Stimulated activated CD8-positive, alpha-beta memory T cell treated with anti-CD3 and anti-CD28 coated beads, Interleukin-12 subunit alpha, Interleukin-12 subunit beta, amount 100 ng/mL, for 1 hour (primary cell): ENCODE measurements around the gene CSNK1E.

Experiments
- DNase-seq: peaks from one replicate; pipeline ENCODE4 v3.0.0-alpha.2; 2020; ENCODE audit warnings: low read depth

The CSNK1E gene

GRCh38 chr22:38273135-38273826, 44.0 kb downstream of the CSNK1E start:
- DNase-seq, result no peak

DNA sequence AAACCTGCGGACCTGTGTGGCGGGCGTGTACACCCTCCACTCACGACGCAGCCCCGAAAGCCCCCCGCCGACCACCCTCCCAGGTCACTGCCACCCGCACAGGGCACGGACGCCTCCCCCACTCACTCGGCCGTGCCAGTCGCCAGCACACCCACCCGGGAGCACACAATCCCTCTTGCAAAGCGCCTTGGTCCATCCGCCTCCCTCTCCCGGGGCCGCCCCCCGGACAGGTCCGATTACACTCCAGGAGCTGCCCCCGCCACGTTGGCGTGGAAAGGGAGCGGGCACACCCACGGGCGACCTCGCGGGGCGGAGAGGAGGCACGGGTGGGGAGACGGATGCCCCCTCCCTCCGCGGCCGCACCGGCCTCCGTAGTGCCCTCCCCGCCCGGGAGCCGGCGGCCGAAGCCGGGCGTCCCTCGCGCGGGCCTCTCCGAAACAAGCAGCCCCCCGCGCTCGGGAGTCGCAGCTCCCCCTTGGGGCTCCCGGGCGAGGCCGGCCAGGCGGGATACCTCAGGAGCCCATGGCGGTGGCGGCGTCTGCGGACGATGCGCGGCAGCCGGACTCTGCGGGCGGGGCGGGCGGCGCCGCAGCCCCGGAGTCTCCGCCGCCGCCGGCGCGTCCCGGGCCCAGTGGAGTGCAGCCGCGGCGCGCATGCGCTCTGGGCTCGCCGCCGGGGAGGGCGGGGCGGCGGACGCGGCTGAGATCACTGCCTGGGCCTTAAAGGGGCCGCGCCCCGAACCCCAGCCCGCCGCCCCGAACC, 44.7 kb downstream of the CSNK1E start, which contains the start of gene TMEM184B:
TSS of gene TMEM184B (minus strand) at position 638 of the 762 bp plus-strand sequence. CDS start 25,049 bp downstream, outside the sequence.
- peak; percentile 61 for DNase-seq

DNA sequence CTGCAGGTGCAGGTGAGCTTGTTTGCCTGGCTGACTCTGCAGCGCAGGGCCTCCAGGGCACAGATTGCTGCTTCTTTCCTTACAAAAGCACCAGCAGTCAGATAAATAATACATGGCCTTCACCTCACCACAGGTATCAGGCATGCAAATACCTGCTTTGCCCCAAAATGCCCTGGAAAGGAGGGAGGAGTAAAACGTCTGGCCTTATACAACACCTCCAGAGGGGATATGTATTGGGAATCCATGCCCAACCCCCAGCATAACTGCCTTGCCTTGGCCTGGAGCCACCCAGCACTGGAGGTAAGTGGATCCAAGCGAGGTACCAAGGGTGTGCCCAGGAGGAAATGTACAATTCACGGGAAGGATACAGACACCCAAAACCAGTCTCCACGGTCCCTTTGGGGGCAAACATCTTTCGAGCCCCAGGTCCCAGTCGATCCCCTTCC, 45.3 kb downstream of the CSNK1E start:
- DNase-seq, result no peak

DNA sequence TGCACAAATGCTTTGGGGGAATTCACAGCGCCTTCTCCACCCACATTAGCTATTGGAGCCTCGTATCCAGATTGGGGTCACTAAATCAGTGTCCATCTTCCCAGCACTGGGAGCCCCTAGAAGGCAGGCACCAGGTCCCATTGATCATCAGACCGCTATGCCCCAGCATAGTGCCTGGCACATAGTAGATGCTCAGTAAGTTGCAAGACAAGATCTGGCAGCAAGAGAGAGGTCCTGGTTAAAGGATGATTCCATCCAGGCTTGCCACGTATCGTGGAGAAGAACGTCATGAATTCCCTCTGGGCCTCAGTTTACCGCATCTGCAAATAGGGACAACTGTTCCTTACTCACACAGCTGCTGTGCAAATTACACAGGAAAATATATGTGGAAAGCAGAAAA, 46.1 kb downstream of the CSNK1E start:
- DNase-seq, result no peak

DNA sequence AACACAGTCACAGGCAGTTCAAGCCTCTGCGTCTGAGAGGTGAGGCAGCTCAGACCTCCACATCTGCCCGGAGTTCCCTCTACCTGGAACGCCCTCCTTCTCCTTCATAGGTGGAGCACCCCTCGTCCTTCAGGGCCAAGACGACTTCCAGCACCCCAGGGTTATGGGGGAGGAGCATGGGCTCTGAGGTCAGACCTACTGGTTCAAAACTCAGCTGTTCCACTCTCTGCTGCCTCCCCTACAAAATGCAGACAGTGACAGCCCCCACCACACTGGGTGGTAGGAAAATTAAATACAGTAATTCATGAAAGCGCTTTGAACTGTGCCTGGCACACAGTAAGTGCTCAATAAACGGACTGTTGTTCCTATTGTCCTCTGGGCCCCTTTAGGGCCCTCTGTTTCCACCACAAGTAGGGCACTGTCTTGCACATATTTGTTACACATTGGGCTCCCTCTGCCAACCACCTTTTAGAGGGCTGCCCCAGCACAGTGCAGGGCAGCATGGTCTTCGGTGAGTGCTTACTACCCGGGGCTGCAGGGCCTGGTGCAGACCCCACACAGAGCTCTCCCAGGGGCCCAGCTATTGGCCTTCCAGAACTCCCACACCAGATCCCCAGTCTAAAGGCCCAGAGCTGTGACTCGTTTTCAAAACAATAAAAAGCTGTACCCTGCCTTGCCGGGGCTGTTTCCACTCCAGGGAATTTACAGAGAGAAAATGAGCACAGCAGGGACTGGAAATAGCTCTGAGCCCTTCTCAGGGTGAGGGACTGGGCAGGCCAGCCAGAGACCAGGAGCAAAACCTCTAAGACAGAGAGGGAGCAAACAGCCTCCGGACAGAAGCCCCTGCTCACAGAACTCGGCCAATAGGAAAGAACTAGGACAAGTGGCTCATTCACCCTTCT, 46.9 kb downstream of the CSNK1E start:
- no peak for DNase-seq

DNA sequence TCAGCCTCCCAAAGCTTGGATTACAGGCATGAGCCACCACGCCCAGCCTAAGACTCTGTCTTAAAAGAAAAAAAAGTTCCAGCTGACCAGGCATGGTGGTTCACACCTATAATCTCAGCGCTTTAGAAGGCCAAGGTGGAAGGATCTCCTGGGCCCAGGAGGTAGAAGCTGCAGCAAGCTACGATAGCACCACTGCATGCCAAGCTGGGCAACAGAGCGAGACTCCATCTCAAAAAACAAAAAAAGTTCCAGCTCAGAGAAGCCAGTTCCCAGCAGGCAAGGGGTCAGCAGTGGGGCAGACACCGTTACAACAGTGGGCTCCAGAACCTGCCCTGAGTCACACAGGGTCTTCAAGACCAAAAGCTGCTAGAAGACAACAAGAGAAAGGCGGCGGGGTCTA, 47.8 kb downstream of the CSNK1E start:
- no peak for DNase-seq

DNA sequence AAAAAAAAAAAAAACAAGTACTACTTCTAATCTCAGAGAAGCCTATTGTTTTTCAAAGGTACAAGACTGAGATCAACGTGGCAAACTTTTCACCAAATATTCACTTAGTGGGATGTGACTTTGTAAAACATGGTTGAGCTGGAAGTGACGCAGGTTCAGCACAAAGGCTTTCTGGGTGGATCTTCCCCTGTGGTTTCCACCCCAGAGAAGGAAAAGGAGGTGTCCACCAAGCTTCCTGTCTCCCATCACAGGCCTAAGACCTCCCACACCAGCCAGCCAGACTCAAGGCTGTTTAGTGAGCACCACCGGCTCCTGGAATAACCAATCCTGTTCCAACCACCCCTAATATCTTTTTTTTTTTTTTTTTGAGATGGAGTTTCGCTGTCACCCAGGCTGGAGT, 50.1 kb downstream of the CSNK1E start:
- peak; percentile 32 for DNase-seq

- DNase-seq, result no peak
Measured at GRCh38 chr22:38266120-38266519, 51.1 kb downstream of the CSNK1E start.

GRCh38 chr22:38264322-38264843, 52.9 kb downstream of the CSNK1E start:
- DNase-seq, result no peak

DNA sequence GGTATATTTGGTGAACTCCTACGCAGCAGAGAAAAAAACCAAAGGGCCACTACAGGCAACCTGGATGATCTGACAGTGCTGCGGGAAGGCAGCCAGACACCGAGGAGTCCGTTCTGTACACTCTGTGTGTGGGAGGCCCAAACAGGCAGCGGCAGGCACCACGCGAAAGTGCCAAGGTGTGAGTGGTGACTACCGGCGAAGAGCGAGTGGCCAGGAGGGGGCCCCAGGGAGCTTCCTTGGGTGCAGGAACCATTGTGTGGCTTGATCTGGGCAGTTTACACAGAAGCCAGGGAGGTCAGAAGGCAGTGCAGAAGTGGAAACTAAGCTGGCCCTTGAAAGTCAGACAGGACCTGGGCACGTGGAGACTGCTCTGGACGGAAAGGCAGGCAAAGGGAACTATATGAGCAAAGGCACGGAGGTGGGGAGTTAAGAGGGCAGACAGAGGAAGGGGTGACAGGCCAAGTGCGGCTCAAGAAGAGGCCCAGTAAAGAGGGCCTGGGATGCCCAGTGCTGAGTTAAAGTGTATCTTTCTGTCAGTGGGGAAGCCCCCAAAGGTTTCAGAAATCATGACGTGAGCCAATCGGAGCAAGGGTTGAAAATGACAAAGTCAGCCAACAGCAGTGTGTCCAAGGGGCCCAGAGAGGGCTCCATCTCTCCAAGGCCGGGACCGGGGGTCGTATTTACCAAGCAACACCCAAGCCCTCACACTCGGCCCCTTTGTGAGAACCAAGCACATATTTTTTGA, 55.0 kb downstream of the CSNK1E start:
- DNase-seq, result no peak

GRCh38 chr22:38260761-38261681, 56.2 kb downstream of the CSNK1E start:
- DNase-seq, result no peak

DNA sequence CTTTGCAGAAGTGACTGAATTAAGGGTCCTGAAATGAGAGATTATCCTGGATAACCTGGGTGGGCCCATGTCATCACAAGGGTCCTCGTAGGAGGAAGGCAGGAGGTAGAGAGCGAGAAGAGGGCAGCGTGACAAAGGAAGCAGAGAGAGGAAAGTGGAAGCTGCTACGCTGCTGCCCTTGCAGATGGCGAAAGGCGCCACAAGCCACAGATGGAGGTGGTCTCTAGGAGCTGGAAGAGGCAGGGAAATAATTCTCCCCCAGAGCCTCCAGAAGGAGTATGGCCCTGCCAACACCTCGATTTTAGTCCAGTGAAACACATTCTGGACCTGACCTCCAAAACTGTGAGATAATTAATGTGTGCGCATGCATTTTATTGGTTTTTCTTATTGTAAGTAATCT, 57.9 kb downstream of the CSNK1E start:
- no peak for DNase-seq

- no peak for DNase-seq
Measured at GRCh38 chr22:38258895-38259294, 58.3 kb downstream of the CSNK1E start.

GRCh38 chr22:38257650-38258250, 59.5 kb downstream of the CSNK1E start:
- no peak for DNase-seq

DNA sequence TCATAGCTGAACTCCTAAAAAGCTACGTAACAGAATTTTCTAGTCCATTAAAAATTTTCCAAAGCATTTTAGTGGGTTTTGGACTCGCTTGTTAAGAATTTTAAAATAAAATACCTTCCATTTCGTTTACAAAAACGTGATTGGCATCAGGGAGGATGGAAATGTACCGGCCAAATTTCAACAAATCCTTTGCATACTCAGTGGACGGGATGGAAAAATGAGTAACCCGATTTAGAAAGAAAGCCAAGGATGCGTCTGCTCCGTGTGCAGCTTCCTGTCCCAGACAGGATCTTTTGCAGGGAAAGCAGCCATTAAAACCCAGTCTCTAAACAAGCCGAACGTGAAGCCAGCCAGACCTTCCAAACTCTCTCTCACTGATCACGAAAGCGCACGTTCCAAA, 60.1 kb downstream of the CSNK1E start:
- DNase-seq, result no peak

DNA sequence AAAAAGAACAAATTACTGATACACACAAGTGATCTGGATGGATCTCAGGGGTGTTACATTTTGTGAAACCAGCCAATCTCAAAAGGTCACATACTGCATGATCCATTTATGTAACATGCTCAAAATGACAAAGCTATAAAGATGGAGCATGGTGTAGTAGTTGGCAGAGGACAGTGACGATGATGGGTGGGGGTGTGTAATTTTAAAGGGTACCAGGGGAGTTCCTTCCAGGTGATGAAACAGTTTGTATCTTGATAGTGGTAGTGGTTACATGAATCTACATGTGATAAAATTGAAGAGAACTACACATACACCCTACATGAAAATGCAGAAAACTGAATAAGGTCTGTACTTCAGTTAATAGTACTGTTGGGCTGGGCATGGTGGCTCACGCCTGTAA, 61.5 kb downstream of the CSNK1E start:
- no peak for DNase-seq

DNA sequence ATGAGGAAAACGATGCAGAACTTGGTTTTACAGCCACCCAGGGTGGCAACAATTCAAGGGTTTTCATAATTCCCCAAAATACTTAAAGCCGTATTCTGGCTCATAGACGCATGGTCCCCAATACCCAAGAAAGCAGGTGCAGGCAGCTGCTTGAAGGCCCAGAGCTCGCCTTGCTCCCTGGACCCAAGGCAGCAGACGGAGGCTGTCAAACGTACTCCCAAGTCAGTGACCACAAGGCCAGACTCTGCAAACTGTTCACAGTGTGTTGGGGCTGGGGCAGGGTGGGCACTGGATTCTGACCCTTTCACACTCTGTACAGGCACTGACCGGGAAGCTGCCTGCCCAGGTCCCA, 65.9 kb downstream of the CSNK1E start:
- no peak for DNase-seq

DNA sequence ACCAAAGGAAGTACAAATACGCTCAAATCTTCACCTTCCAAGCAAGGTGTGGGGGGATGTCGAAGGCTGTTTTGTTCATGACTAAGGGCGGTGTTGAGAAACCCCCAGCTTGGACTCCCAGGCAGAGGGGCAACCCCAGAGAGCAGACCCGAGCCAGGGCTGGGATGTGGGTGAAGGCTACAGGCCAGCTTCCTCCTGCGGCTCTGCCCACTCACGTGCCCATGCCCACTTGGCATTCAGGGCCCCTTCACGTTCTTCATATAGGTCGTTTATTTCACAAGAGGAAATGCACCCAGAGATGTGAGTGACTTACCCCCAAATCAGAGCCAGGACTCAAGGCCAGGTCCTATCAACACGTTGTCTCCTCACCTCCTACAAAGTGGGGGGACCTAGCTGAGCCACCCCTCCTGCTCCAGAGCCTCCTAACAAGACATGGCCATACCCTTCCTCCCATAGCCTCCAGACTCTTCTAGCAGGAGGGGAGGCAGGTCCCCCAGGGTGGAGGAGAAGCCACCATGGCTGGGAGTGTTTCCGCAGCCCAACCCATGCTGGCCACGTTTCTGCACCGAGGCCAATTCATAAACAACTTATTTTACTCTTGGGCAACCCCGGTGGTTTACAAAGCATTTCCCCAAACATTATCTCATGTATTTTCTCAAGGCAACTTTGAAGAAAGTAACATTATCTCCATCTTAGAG, 66.4 kb downstream of the CSNK1E start:
- no peak for DNase-seq
